Bronchial epithelial cell (primary cell): ENCODE results near the gene HTRA3. TPM values are rescaled to one million over a fixed set of nuclear protein-coding genes. Genes with fewer than 3 reads are reported as not detected.

Experiments used
- DNase-seq: peaks from one replicate; pipeline ENCODE4 v3.0.0-alpha.2; 2010; ENCODE audit warnings: low read depth
- FAIRE-seq: peaks from 2 replicates; lab custom pipeline; 2011; peaks lifted over from hg19 to GRCh38; lab: Jason Lieb, UNC
- H3K27me3 ChIP-seq: 2 replicates; pipeline ENCODE4 v1.5.1; 2011; ENCODE audit warnings: low read length; ENCODE audit not compliant: control insufficient read depth, insufficient read depth
- H3K36me3 ChIP-seq: 2 replicates; pipeline ENCODE4 v1.5.1; 2011; ENCODE audit warnings: low read length; ENCODE audit not compliant: control insufficient read depth, insufficient read depth
- H3K4me3 ChIP-seq: 2 replicates; pipeline ENCODE4 v1.5.1; 2011; ENCODE audit warnings: mild to moderate bottlenecking, low read depth, low read length, control low read depth
- total RNA-seq: library from RNA; depleted of rRNA; stranded (reverse); fragments of >200 nt; gene quantifications from 2 replicates; pipeline ENCODE4 v1.2.1, GENCODE V29; 2014
- TF ChIP-seq, protein P1 (sequence below): IDR thresholded peaks from 2 replicates; pipeline ENCODE4 v1.5.1; 2011; ENCODE audit warnings: mild to moderate bottlenecking, moderate library complexity, low read length, control low read depth, inconsistent platforms; ENCODE audit not compliant: insufficient read depth, severe bottlenecking

HTRA3 gene
- total RNA-seq, 1 donor from 2014 or later, result 0.26 TPM

DNA sequence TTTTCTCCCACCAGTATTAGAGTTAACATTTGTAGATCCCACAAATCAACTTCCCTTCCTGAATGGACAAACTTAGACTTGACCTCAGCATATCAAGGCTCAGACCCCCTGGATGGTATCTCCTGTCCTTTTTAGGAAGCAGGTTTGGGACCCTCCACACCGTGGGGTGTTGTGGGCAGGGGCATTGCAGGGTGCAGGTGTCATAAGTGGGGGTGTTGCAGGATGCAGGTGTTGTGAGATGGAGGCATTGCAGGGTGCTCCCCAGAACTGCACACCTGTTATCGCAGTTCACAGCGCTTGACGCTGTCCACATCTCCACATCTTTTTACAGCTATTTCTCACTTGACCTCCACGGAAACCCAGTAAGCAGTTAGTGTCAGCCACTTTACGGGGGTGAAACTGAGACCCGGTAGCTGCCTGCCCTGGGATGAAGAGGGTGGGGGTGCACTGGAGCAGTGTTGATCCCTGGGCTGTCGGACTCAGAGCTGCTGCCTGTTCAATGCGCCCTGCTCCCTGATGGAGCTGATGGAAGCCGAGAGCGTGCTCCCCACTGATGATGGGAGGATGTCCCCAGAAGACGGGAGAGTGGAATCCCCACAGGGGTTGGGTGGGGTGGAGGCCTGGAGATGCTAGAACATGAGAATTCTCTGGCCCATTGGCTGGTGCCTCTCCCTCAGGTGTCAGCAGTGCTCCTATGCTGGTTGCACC, 45.1 kb upstream of the HTRA3 start:
- DNase-seq, result no peak
- H3K27me3 ChIP-seq, result no peaks in the 10 kb centered on the region
- TF ChIP-seq, protein P1, sequence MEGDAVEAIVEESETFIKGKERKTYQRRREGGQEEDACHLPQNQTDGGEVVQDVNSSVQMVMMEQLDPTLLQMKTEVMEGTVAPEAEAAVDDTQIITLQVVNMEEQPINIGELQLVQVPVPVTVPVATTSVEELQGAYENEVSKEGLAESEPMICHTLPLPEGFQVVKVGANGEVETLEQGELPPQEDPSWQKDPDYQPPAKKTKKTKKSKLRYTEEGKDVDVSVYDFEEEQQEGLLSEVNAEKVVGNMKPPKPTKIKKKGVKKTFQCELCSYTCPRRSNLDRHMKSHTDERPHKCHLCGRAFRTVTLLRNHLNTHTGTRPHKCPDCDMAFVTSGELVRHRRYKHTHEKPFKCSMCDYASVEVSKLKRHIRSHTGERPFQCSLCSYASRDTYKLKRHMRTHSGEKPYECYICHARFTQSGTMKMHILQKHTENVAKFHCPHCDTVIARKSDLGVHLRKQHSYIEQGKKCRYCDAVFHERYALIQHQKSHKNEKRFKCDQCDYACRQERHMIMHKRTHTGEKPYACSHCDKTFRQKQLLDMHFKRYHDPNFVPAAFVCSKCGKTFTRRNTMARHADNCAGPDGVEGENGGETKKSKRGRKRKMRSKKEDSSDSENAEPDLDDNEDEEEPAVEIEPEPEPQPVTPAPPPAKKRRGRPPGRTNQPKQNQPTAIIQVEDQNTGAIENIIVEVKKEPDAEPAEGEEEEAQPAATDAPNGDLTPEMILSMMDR, result no peak
- FAIRE-seq, result no peak
- H3K4me3 ChIP-seq, result no peak overlapping the region
- H3K36me3 ChIP-seq, result peaks cover 49% of the 10 kb centered on the region

DNA sequence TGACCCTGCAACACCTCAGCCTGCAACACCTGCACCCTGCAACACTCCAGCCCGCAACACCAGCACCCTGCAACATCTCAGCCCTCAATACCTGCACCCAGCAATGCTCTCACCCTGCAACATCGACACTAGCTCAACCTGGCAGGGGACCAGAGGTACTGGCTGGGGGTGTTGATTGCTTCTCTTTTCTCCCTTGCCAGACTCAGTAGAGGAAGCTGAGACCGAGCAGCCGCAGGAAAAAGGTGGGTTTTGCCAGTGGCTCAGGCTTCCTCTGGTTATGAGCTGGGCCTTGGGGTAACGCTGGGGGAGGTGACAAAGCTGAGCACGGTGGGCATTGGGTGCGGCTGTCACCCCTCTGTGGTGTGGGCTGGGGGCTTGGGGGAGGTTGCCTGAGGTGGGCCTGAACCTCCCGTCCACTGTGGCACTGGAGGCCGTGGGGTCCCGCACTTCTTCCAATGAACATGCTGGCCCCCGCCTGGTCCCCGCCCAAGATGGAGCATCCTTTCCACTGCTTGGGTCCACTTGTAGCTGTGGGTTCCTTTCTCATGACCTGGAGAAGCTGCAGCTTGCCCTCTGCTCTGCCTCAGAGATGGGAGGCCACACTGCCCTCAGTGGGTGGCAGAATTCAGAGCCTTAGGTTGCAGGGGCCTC, 44.5 kb upstream of the HTRA3 start:
- no peak for FAIRE-seq
- TF ChIP-seq, protein P1, result no peak
- Histone ChIP-seq H3K36me3 (peaks cover 47% of the 10 kb centered on the region), H3K4me3 (no peak overlapping the region), H3K27me3 (no peaks in the 10 kb centered on the region)
- no peak for DNase-seq

DNA sequence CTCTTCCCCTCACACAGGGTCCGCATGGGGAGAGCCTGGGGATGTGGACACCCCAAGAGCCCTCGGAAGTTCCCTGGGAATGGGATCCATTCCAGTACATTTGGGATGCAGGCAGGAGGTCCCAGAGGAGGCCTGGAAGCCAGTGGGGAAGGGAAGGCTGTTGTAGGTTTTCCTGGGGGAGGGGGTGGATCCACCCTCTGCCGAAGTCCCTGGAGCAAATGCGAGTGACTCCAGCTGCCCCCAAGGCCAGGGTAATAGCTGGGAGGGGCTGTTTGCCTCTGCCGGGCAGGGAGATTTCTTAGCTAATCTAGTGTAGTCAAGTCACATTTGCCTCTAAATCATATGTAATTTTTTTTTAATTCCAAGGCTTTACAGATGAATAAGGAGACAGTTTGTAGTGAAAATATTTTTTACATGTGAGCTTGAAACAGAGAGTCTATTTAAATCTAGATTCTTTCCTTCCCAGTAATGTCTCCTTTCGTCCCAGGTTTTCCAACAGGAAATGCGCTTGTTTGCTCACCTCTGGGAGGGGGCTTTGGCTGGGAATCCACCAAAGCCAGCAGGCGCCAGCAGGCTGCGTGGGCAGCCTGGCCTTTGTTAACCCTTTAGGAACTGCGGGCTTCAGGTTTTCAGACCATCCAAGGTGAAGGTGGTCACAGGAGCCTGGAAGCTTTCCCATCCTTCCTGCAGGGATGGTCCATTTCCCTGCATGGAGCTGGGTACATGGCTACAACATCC, 43.7 kb upstream of the HTRA3 start:
- DNase-seq (no peak), FAIRE-seq (no peak)
- no peaks in the 10 kb centered on the region for H3K27me3 ChIP-seq
- H3K4me3 ChIP-seq, result no peak overlapping the region
- peaks cover 43% of the 10 kb centered on the region for H3K36me3 ChIP-seq
- TF ChIP-seq, protein P1, result no peak

DNA sequence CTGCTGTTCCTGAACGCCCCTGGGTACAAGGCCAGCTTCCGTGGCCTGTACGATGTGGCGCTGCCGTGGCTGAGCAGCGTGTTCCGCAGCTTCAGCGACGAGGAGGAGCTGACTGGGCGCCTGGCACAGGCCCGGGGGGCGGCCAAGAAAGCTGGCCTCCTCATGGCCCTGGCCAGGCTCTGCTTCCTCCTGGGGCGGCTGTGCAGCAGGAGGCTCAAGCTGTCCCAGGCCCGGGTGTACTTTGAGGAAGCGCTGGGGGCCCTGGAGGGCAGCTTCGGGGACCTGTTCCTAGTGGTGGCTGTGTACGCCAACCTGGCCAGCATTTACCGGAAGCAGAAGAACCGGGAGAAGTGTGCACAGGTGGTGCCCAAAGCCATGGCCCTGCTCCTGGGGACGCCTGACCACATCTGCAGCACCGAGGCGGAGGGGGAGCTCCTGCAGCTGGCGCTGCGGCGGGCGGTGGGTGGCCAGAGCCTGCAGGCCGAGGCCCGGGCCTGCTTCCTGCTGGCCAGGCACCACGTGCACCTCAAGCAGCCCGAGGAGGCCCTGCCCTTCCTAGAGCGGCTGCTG, 42.3 kb upstream of the HTRA3 start:
- H3K36me3 ChIP-seq, result peaks cover 48% of the 10 kb centered on the region
- DNase-seq (no peak), FAIRE-seq (no peak)
- no peak overlapping the region for H3K4me3 ChIP-seq
- no peaks in the 10 kb centered on the region for H3K27me3 ChIP-seq
- TF ChIP-seq, protein P1, result no peak

DNA sequence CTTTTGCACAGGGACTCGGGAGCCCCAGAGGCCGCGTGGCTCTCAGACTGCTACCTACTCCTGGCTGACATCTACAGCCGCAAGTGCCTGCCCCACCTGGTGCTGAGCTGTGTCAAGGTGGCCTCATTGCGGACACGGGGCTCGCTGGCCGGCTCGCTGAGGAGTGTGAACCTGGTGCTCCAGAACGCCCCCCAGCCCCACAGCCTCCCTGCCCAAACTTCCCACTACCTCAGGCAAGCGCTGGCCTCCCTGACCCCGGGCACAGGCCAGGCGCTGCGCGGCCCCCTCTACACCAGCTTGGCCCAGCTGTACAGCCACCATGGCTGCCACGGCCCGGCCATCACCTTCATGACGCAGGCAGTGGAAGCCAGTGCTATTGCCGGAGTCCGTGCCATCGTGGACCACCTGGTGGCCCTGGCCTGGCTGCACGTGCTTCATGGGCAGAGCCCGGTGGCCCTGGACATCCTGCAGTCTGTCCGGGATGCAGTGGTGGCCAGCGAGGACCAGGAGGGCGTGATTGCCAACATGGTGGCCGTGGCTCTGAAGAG, 41.7 kb upstream of the HTRA3 start:
- Histone ChIP-seq H3K4me3 (no peak overlapping the region), H3K36me3 (peaks cover 51% of the 10 kb centered on the region), H3K27me3 (no peaks in the 10 kb centered on the region)
- FAIRE-seq (no peak), DNase-seq (no peak)
- TF ChIP-seq, protein P1, result no peak
